Astrocyte (in vitro differentiated cells and primary cell): ENCODE measurements around the gene TMEM192. TPM values are rescaled to one million over a fixed set of nuclear protein-coding genes. Genes with fewer than 3 reads are reported as not detected.

Experiments used
- DNase-seq: peaks from one replicate; pipeline ENCODE4 v3.0.0-alpha.2; 2010; ENCODE audit warnings: low read depth
- FAIRE-seq: peaks from 2 replicates; lab custom pipeline; 2011; peaks lifted over from hg19 to GRCh38; lab: Jason Lieb, UNC
- H2AFZ ChIP-seq: 2 replicates; pipeline ENCODE4 v1.6.0; 2012; ENCODE audit warnings: low read depth, low read length, inconsistent platforms
- H3K27ac ChIP-seq: 2 replicates; pipeline ENCODE4 v1.5.1; 2011; ENCODE audit warnings: low read depth, low read length, inconsistent platforms
- H3K27me3 ChIP-seq: 2 replicates; pipeline ENCODE4 v1.6.0; 2011; ENCODE audit warnings: low read length, inconsistent platforms; ENCODE audit not compliant: insufficient read depth
- H3K36me3 ChIP-seq: 2 replicates; pipeline ENCODE4 v1.5.1; 2011; ENCODE audit warnings: low read length, inconsistent platforms; ENCODE audit not compliant: insufficient read depth
- H3K4me1 ChIP-seq: 2 replicates; pipeline ENCODE4 v1.5.1; 2011; ENCODE audit warnings: low read length, inconsistent platforms; ENCODE audit not compliant: insufficient read depth
- H3K4me2 ChIP-seq: 2 replicates; pipeline ENCODE4 v1.6.0; 2012; ENCODE audit warnings: low read length, inconsistent platforms
- H3K4me3 ChIP-seq: 2 replicates; pipeline ENCODE4 v1.5.1; 2011; ENCODE audit warnings: low read depth, mild to moderate bottlenecking, low read length, inconsistent platforms; ENCODE audit not compliant: insufficient read depth
- H3K79me2 ChIP-seq: 2 replicates; pipeline ENCODE4 v1.6.0; 2012; ENCODE audit warnings: mild to moderate bottlenecking, low read length, inconsistent platforms; ENCODE audit not compliant: insufficient read depth
- H3K9ac ChIP-seq: 2 replicates; pipeline ENCODE4 v1.6.0; 2012; ENCODE audit warnings: mild to moderate bottlenecking, low read length, inconsistent platforms
- H3K9me3 ChIP-seq: 2 replicates; pipeline ENCODE4 v1.5.1; 2012; ENCODE audit warnings: low read depth, mild to moderate bottlenecking, low read length, inconsistent platforms; ENCODE audit not compliant: insufficient read depth
- H4K20me1 ChIP-seq: 2 replicates; pipeline ENCODE4 v1.6.0; 2012; ENCODE audit warnings: low read length, inconsistent platforms; ENCODE audit not compliant: insufficient read depth
- H3K27ac Mint-ChIP-seq: one replicate; pipeline ENCODE4 v1.8.0; 2021; ENCODE audit warnings: mild to moderate bottlenecking, mixed read lengths; ENCODE audit not compliant: unreplicated experiment
- H3K27me3 Mint-ChIP-seq: one replicate; pipeline ENCODE4 v1.8.0; 2021; ENCODE audit warnings: low read depth, mixed read lengths; ENCODE audit not compliant: unreplicated experiment
- H3K36me3 Mint-ChIP-seq: one replicate; pipeline ENCODE4 v1.8.0; 2021; ENCODE audit warnings: low read depth, mixed read lengths; ENCODE audit not compliant: unreplicated experiment
- H3K4me1 Mint-ChIP-seq: one replicate; pipeline ENCODE4 v1.8.0; 2021; ENCODE audit warnings: low read depth, mixed read lengths; ENCODE audit not compliant: unreplicated experiment
- H3K4me3 Mint-ChIP-seq: one replicate; pipeline ENCODE4 v1.8.0; 2021; ENCODE audit warnings: mild to moderate bottlenecking, moderate library complexity, mixed read lengths; ENCODE audit not compliant: unreplicated experiment
- H3K9me3 Mint-ChIP-seq: one replicate; pipeline ENCODE4 v1.8.0; 2021; ENCODE audit warnings: mild to moderate bottlenecking, mixed read lengths; ENCODE audit not compliant: unreplicated experiment
- EZH2 ChIP-seq: IDR thresholded peaks from 2 replicates; pipeline ENCODE4 v1.6.1; 2012; ENCODE audit warnings: mild to moderate bottlenecking, low read length, inconsistent platforms; ENCODE audit not compliant: insufficient read depth
- total RNA-seq: library from RNA; stranded (reverse); gene quantifications from 2 replicates; pipeline ENCODE4 v1.2.1, GENCODE V29; 2021
- TF ChIP-seq, protein P1 (sequence below): IDR thresholded peaks from 2 replicates; pipeline ENCODE4 v1.5.1; 2011; ENCODE audit warnings: low read depth, mild to moderate bottlenecking, inconsistent platforms, low read length, moderate library complexity; ENCODE audit not compliant: insufficient read depth

Gene TMEM192
- total RNA-seq, 1 donor from 2014 or later, result 20.2 TPM

DNA sequence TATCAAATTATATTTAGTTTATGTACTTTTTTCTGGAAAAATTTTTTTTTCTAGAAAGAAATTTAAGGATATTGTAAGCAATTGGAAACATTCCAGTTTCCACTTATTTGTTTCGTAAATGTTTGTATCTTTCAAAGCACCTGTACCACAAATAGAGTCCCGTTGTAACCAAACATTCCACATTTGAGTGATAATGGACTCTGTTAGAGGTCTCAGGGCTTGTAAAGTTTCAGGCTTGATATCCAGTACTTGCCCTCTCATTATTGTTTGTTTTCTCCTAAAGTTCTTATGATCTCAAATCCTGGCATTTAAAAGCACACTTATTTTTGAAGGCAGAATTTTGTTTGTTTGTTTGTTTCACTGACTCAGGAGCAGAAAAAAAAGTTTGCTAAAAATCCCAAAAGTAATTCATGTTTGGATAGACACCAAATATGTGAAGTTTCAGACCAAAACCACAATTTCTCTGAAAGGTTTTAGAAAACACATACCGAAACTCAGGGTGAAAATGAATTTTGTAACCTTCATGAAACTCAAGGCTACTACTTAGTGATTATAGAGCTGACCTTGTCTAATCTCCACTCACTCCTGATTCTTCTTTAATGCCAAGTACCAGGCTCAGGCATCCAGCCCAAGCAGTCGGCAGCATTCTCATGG, 5.7 kb upstream of the TMEM192 start:
- Histone ChIP-seq H2AFZ (no peak overlapping the region), H3K4me1 (no peaks in the 10 kb centered on the region), H3K27ac (no peak overlapping the region), H3K9ac (no peak overlapping the region), H3K27me3 (no peaks in the 10 kb centered on the region), H3K4me2 (no peak overlapping the region), H3K79me2 (no peaks in the 10 kb centered on the region), H3K36me3 (no peaks in the 10 kb centered on the region), H4K20me1 (no peaks in the 10 kb centered on the region), H3K9me3 (no peaks in the 10 kb centered on the region), H3K4me3 (no peak overlapping the region)
- H3K27ac Mint-ChIP-seq, result no peak overlapping the region
- H3K27me3 Mint-ChIP-seq, result peaks cover 4% of the 10 kb centered on the region
- no peak for DNase-seq
- peaks cover 5% of the 10 kb centered on the region for H3K4me1 Mint-ChIP-seq
- no peaks in the 10 kb centered on the region for H3K36me3 Mint-ChIP-seq
- no peak overlapping the region for H3K4me3 Mint-ChIP-seq
- no peaks in the 10 kb centered on the region for H3K9me3 Mint-ChIP-seq
- FAIRE-seq, result no peak
- TF ChIP-seq, protein P1, sequence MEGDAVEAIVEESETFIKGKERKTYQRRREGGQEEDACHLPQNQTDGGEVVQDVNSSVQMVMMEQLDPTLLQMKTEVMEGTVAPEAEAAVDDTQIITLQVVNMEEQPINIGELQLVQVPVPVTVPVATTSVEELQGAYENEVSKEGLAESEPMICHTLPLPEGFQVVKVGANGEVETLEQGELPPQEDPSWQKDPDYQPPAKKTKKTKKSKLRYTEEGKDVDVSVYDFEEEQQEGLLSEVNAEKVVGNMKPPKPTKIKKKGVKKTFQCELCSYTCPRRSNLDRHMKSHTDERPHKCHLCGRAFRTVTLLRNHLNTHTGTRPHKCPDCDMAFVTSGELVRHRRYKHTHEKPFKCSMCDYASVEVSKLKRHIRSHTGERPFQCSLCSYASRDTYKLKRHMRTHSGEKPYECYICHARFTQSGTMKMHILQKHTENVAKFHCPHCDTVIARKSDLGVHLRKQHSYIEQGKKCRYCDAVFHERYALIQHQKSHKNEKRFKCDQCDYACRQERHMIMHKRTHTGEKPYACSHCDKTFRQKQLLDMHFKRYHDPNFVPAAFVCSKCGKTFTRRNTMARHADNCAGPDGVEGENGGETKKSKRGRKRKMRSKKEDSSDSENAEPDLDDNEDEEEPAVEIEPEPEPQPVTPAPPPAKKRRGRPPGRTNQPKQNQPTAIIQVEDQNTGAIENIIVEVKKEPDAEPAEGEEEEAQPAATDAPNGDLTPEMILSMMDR, result no peak
- no peak for TF ChIP-seq EZH2

DNA sequence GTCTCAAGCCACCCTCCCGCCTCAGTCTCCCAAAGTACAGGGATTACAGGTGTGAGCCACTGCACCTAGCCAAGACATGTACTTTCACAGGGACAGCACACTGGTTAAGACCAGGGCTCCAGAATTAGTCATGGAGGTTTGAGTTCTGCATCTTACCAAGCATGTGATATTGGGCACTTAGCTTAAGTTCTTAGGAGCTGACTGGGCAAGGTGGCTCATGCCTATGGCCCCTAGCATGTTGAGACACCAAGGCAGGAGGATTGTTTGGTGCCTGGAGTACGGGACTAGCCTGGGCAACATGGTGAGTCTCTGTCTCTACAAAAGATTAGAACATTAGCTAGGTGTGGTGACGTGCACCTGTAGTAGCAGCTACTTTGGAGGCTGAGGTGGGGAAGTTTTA, 2.6 kb upstream of the TMEM192 start:
- Histone ChIP-seq H3K4me2 (no peak overlapping the region), H3K4me1 (no peaks in the 10 kb centered on the region), H3K27ac (no peak overlapping the region), H3K27me3 (no peaks in the 10 kb centered on the region), H4K20me1 (no peaks in the 10 kb centered on the region), H3K9ac (no peak overlapping the region), H2AFZ (no peak overlapping the region), H3K4me3 (no peak overlapping the region), H3K79me2 (no peaks in the 10 kb centered on the region), H3K36me3 (no peaks in the 10 kb centered on the region), H3K9me3 (no peaks in the 10 kb centered on the region)
- FAIRE-seq (no peak), DNase-seq (no peak)
- TF ChIP-seq, protein P1, result no peak
- no peak for TF ChIP-seq EZH2
- Mint-ChIP-seq H3K4me3 (no peak overlapping the region), H3K4me1 (peaks cover 7% of the 10 kb centered on the region), H3K27me3 (peaks cover 4% of the 10 kb centered on the region), H3K27ac (no peak overlapping the region), H3K36me3 (no peaks in the 10 kb centered on the region), H3K9me3 (no peaks in the 10 kb centered on the region)

DNA sequence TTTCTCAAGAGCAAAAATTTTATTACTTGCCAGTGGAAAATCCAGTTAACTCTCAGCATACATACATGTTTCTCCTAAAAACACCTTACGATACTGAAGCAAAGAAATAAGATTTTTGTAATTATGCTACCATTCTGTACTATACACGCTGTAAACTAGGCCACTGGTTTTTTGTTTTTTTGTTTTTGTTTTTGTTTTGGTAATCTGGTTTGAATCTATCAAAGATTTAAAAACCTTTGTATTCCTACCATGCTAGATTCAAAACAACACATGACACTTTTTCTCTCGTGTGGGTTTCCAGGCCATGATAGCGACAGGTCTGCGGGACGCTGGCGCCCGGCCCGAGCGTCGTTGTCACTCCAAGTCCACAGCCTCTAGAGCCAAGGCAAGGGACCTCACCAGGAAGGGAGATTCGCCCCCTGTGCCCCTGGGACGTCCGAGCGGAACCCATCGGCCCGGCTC, 723 bp downstream of the TMEM192 start:
- Histone ChIP-seq H3K27me3 (no peaks in the 10 kb centered on the region), H2AFZ (peak overlapping the region; percentile 96), H3K4me3 (peak overlapping the region; percentile 82), H3K9me3 (no peaks in the 10 kb centered on the region), H3K27ac (peak overlapping the region; percentile 63), H3K36me3 (no peaks in the 10 kb centered on the region), H4K20me1 (no peaks in the 10 kb centered on the region), H3K9ac (peak overlapping the region; percentile 85), H3K4me1 (no peaks in the 10 kb centered on the region), H3K79me2 (no peaks in the 10 kb centered on the region), H3K4me2 (peak overlapping the region; percentile 92)
- Mint-ChIP-seq H3K9me3 (no peaks in the 10 kb centered on the region), H3K4me1 (peaks cover 7% of the 10 kb centered on the region), H3K4me3 (peak overlapping the region; percentile 90), H3K27me3 (peaks cover 4% of the 10 kb centered on the region), H3K36me3 (no peaks in the 10 kb centered on the region), H3K27ac (no peak overlapping the region)
- DNase-seq (no peak), FAIRE-seq (no peak)
- no peak for TF ChIP-seq EZH2
- TF ChIP-seq, protein P1, result no peak
